Neuronal stem cell (in vitro differentiated cells): ENCODE measurements around the gene GPR55.

Source experiments
- DNase-seq: peaks from one replicate; pipeline ENCODE4 v3.0.0-alpha.2; 2013; ENCODE audit warnings: low spot score
- H2AFZ ChIP-seq: one replicate; pipeline ENCODE4 v1.6.1; 2013; ENCODE audit warnings: mild to moderate bottlenecking, low read length, inconsistent platforms
- H2AK5ac ChIP-seq: 2 replicates; pipeline ENCODE4 v1.6.1; 2013; ENCODE audit warnings: low read depth, mild to moderate bottlenecking, inconsistent platforms, low read length, moderate library complexity, mixed read lengths
- H2BK120ac ChIP-seq: 2 replicates; pipeline ENCODE4 v1.6.1; 2013; ENCODE audit warnings: low read depth, mild to moderate bottlenecking, inconsistent platforms, low read length, moderate library complexity, mixed read lengths
- H2BK12ac ChIP-seq: one replicate; pipeline ENCODE4 v1.6.1; 2013; ENCODE audit warnings: low read length, inconsistent platforms
- H2BK15ac ChIP-seq: 2 replicates; pipeline ENCODE4 v1.6.1; 2013; ENCODE audit warnings: mild to moderate bottlenecking, low read length, inconsistent platforms, mixed read lengths
- H2BK5ac ChIP-seq: one replicate; pipeline ENCODE4 v1.6.1; 2013; ENCODE audit warnings: inconsistent platforms, mild to moderate bottlenecking, low read length, moderate library complexity
- H3K14ac ChIP-seq: one replicate; pipeline ENCODE4 v1.6.1; 2013; ENCODE audit warnings: low read length, inconsistent platforms
- H3K18ac ChIP-seq: 2 replicates; pipeline ENCODE4 v1.6.1; 2013; ENCODE audit warnings: low read length, inconsistent platforms
- H3K23ac ChIP-seq: 2 replicates; pipeline ENCODE4 v1.6.1; 2013; ENCODE audit warnings: low read depth, mild to moderate bottlenecking, mixed read lengths, low read length, inconsistent platforms; ENCODE audit not compliant: poor library complexity
- H3K27ac ChIP-seq: replicated peaks from 3 replicates; pipeline ENCODE4 v1.5.1; 2013; ENCODE audit warnings: low read length, inconsistent platforms
- H3K27me3 ChIP-seq, 3 experiments: 2 replicates each; pipeline ENCODE4 v1.6.1; 2013; ENCODE audit warnings: low read length in 3 of 3, mild to moderate bottlenecking in 2 of 3, inconsistent platforms in 1 of 3, low read depth in 1 of 3, mixed read lengths in 1 of 3, moderate library complexity in 1 of 3; ENCODE audit not compliant: control insufficient read depth in 3 of 3, insufficient read depth in 3 of 3
- H3K36me3 ChIP-seq, 2 donors: replicated peaks in 1 of 2; 2 replicates each; pipeline ENCODE4 v1.6.1; 2013; ENCODE audit warnings: low read length in 2 of 2; ENCODE audit not compliant: control insufficient read depth in 2 of 2, insufficient read depth in 2 of 2
- H3K4ac ChIP-seq: 2 replicates; pipeline ENCODE4 v1.6.1; 2013; ENCODE audit warnings: inconsistent platforms, mild to moderate bottlenecking, low read length, moderate library complexity
- H3K4me1 ChIP-seq, 2 donors: 1 replicate in 1 of 2; 2 replicates in 1 of 2; pipeline ENCODE4 v1.6.1; 2013; ENCODE audit warnings: low read length in 2 of 2, low read depth in 1 of 2; ENCODE audit not compliant: control insufficient read depth in 2 of 2, insufficient read depth in 1 of 2
- H3K4me2 ChIP-seq: one replicate; pipeline ENCODE4 v1.6.1; 2013; ENCODE audit warnings: mild to moderate bottlenecking, low read length, inconsistent platforms; ENCODE audit not compliant: insufficient read depth, poor library complexity, severe bottlenecking
- H3K4me3 ChIP-seq, 2 donors: 2 replicates each; pipeline ENCODE4 v1.5.1; 2013; ENCODE audit warnings: low read length in 2 of 2, mild to moderate bottlenecking in 2 of 2, inconsistent platforms in 1 of 2, moderate library complexity in 1 of 2
- H3K79me1 ChIP-seq: one replicate; pipeline ENCODE4 v1.6.1; 2013; ENCODE audit warnings: low read depth, mild to moderate bottlenecking, inconsistent platforms, low read length, moderate library complexity
- H3K9ac ChIP-seq: one replicate; pipeline ENCODE4 v1.6.1; 2013; ENCODE audit warnings: mild to moderate bottlenecking, low read depth, low read length, inconsistent platforms; ENCODE audit not compliant: poor library complexity
- H3K9me3 ChIP-seq, 2 donors: replicated peaks in 1 of 2; 2 replicates each; pipeline versions ENCODE3 to v1.6.1; 2013; ENCODE audit warnings: low read length in 2 of 2, mild to moderate bottlenecking in 2 of 2, inconsistent platforms in 1 of 2, low read depth in 1 of 2, mixed read lengths in 1 of 2, moderate library complexity in 1 of 2; ENCODE audit not compliant: control insufficient read depth in 2 of 2, insufficient read depth in 1 of 2
- H4K8ac ChIP-seq: one replicate; pipeline ENCODE4 v1.6.1; 2013; ENCODE audit warnings: low read depth, mild to moderate bottlenecking, inconsistent platforms, low read length, moderate library complexity
- H4K91ac ChIP-seq: one replicate; pipeline ENCODE4 v1.6.1; 2013; ENCODE audit warnings: low read length, low read depth, mild to moderate bottlenecking, inconsistent platforms; ENCODE audit not compliant: poor library complexity
- WGBS, 2 donors: extraction: QIAGEN DNeasy Blood & Tissue Kit; methylation state at CpG; one replicate each; pipeline ENCODE4 v1.1.7; 2013; ENCODE audit warnings: missing lambda C conversion rate in 2 of 2, mixed read lengths in 1 of 2; ENCODE audit not compliant: insufficient read length in 2 of 2, insufficient replicate concordance in 1 of 2; ENCODE audit errors: extremely low coverage in 2 of 2; 5-methylcytosine and 5-hydroxymethylcytosine counted together

GPR55 gene

GRCh38 chr2:230909841-230910545, 15.0 kb downstream of the GPR55 start:
- Histone ChIP-seq H2BK12ac (peak overlapping the region; percentile 63), H2BK15ac (peak overlapping the region; percentile 5), H2BK5ac (no peak overlapping the region), H3K4me2 (no peak overlapping the region), H2AK5ac (peak overlapping the region; percentile 13), H3K36me3 (no peaks in the 10 kb centered on the region), H3K27me3 (no peaks in the 10 kb centered on the region), H3K4ac (no peak overlapping the region), H3K4me3 (no peak overlapping the region), H3K27ac (no peak overlapping the region), H3K9me3 (no peaks in the 10 kb centered on the region), H4K91ac (no peak overlapping the region), H2AFZ (no peak overlapping the region), H3K18ac (peak overlapping the region; percentile 9), H3K4me1 (peaks cover 7 to 23% of the 10 kb centered on the region in 2 donors), H3K79me1 (no peaks in the 10 kb centered on the region), H3K23ac (no peak overlapping the region), H3K9ac (no peak overlapping the region), H4K8ac (no peak overlapping the region), H3K14ac (no peak overlapping the region), H2BK120ac (no peak overlapping the region)
- DNase-seq, result no peak
- no CpG with 5 or more reads among the region's 18 CpGs for WGBS, 2 donors

- no peak overlapping the region for H2BK5ac ChIP-seq
- no peak overlapping the region for H3K14ac ChIP-seq
- WGBS, 2 donors, result no CpG with 5 or more reads among the region's 10 CpGs
- H3K27me3 ChIP-seq, result peaks cover 0 to 2% (median 0%) of the 10 kb centered on the region in 3 experiments
- no peak overlapping the region for H3K23ac ChIP-seq
- DNase-seq, result no peak
- no peak overlapping the region for H3K4ac ChIP-seq
- peak overlapping the region; percentile 43 for H2AFZ ChIP-seq
- H3K9me3 ChIP-seq, result no peaks in the 10 kb centered on the region
- peaks cover 6 to 22% of the 10 kb centered on the region in 2 donors for H3K4me1 ChIP-seq
- no peak overlapping the region for H3K4me2 ChIP-seq
- no peak overlapping the region for H3K9ac ChIP-seq
- H2BK120ac ChIP-seq, result no peak overlapping the region
- no peak overlapping the region for H4K8ac ChIP-seq
- H2BK12ac ChIP-seq, result no peak overlapping the region
- H4K91ac ChIP-seq, result no peak overlapping the region
- H3K79me1 ChIP-seq, result no peaks in the 10 kb centered on the region
- peak overlapping the region; percentile 18 for H2BK15ac ChIP-seq
- no peak overlapping the region for H3K27ac ChIP-seq
- peak overlapping the region; percentile 42 for H3K18ac ChIP-seq
- no peak overlapping the region for H2AK5ac ChIP-seq
- no peaks in the 10 kb centered on the region for H3K36me3 ChIP-seq
- no peak overlapping the region for H3K4me3 ChIP-seq
These were observed 16.3 kb downstream of the GPR55 start for GRCh38 chr2:230908595-230909191.

GRCh38 chr2:230908092-230908594, 16.9 kb downstream of the GPR55 start:
- H3K23ac ChIP-seq, result no peak overlapping the region
- no peaks in the 10 kb centered on the region for H3K36me3 ChIP-seq
- H3K27ac ChIP-seq, result no peak overlapping the region
- H3K9me3 ChIP-seq, result no peaks in the 10 kb centered on the region
- H2BK15ac ChIP-seq, result peak overlapping the region; percentile 18
- H3K4ac ChIP-seq, result peak overlapping the region; percentile 23
- no peak overlapping the region for H2AK5ac ChIP-seq
- peaks cover 0 to 2% (median 0%) of the 10 kb centered on the region in 3 experiments for H3K27me3 ChIP-seq
- no peak overlapping the region for H4K91ac ChIP-seq
- H3K4me1 ChIP-seq, result peaks cover 6 to 22% of the 10 kb centered on the region in 2 donors
- no peak overlapping the region for H3K4me3 ChIP-seq
- DNase-seq, result no peak
- no peak overlapping the region for H2BK12ac ChIP-seq
- no CpG with 5 or more reads among the region's 6 CpGs for WGBS, 2 donors
- no peak overlapping the region for H3K9ac ChIP-seq
- no peak overlapping the region for H3K4me2 ChIP-seq
- H3K79me1 ChIP-seq, result no peaks in the 10 kb centered on the region
- H2BK120ac ChIP-seq, result no peak overlapping the region
- H3K18ac ChIP-seq, result peak overlapping the region; percentile 62
- H3K14ac ChIP-seq, result no peak overlapping the region
- H4K8ac ChIP-seq, result no peak overlapping the region
- H2BK5ac ChIP-seq, result no peak overlapping the region
- peak overlapping the region; percentile 43 for H2AFZ ChIP-seq

- DNase-seq, result no peak
- H2AK5ac ChIP-seq, result peak overlapping the region; percentile 27
- H3K9ac ChIP-seq, result no peak overlapping the region
- H3K14ac ChIP-seq, result no peak overlapping the region
- no peak overlapping the region for H2AFZ ChIP-seq
- no peak overlapping the region for H2BK12ac ChIP-seq
- peaks cover 6 to 22% of the 10 kb centered on the region in 2 donors for H3K4me1 ChIP-seq
- H4K91ac ChIP-seq, result no peak overlapping the region
- no peak overlapping the region for H2BK15ac ChIP-seq
- no peak overlapping the region for H3K27ac ChIP-seq
- no peak overlapping the region for H4K8ac ChIP-seq
- no CpG with 5 or more reads among the region's 16 CpGs for WGBS, 2 donors
- H3K27me3 ChIP-seq, result peaks cover 0 to 2% (median 0%) of the 10 kb centered on the region in 3 experiments
- no peak overlapping the region for H2BK120ac ChIP-seq
- H3K36me3 ChIP-seq, result no peaks in the 10 kb centered on the region
- no peaks in the 10 kb centered on the region for H3K9me3 ChIP-seq
- H3K18ac ChIP-seq, result peak overlapping the region; percentile 62
- H3K23ac ChIP-seq, result no peak overlapping the region
- H3K4me2 ChIP-seq, result no peak overlapping the region
- H3K4me3 ChIP-seq, result no peak overlapping the region
- peak overlapping the region; percentile 23 for H3K4ac ChIP-seq
- H2BK5ac ChIP-seq, result no peak overlapping the region
- H3K79me1 ChIP-seq, result no peaks in the 10 kb centered on the region
These were observed 17.5 kb downstream of the GPR55 start for GRCh38 chr2:230907361-230908091.
